Activated CD8-positive, alpha-beta memory T cell treated with anti-CD3 and anti-CD28 coated beads, Interleukin-2, amount 50 U/mL, for 24 hours (primary cell): ENCODE measurements around the gene RIN3.

Experiments
- DNase-seq: peaks from one replicate; pipeline ENCODE4 v3.0.0-alpha.2; 2020; ENCODE audit errors: extremely low read depth

The RIN3 gene

DNA sequence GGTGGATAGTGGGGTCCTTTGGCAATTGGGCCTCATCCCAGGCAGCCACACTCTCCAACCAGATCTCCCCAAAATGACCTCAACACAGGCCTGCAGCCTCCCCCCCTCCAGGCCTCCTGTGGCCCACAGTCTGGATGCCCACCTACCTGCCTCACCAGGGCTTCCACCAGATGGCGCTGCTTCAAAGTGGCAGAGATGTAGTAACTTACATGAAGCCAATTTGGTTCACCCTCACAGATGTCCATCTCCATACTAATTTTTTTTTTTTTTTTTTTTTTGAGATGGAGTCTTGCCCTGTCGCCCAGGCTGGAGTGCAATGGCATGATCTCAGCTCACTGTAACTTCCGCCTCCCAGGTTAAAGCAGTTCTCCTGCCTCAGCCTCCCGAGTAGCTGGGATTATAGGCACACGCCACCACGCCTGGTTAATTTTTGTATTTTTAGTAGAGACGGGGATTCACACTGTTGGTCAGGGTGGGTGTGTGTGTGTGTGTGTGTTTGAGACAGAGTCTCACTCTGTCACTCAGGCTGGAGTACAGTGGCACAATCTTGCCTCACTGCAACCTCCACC is 201.2 kb downstream of the RIN3 start:
- peak; percentile 67 for DNase-seq

DNA sequence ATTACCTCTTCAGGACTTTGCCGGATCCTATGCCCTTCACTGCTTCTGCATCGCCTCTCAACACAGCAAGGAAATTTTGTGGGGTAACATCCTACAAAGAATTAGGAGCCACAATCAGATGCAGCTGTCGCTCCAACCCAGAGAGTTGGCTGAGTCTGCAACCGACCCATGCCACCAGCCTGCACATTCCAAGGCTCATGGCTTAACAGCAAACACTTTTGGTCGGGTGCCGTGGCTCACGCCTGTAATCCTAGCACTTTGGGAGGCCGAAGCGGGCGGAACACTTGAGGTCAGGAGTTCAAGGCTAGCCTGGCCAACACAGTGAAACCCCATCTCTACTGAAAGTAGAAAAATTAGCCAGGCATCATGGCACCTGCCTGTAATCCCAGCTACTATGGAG is 202.6 kb downstream of the RIN3 start:
- no peak for DNase-seq

DNA sequence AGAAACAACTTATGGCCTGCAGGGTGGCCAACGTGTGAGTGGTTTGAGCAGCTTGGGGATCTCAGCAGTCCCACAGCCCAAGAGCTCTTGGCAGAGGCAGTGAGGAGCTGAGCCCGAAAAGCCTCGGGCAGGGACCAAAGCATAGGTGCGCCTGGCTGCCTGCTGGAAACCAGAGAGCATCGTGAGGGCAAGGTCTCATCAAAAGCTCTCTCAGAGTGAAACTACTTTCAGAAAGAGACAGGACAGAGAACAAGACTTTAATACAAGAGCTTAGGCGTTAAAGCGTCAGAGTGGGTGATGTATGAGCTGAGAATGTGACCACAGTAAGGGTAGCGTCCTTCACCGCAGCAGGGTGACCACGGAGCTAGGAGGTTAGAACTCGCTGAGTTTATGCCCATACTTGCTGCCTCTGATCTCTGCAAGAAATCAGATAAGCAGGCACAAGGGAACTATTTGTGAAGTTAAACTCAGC is 204.0 kb downstream of the RIN3 start:
- DNase-seq, result no peak

DNA sequence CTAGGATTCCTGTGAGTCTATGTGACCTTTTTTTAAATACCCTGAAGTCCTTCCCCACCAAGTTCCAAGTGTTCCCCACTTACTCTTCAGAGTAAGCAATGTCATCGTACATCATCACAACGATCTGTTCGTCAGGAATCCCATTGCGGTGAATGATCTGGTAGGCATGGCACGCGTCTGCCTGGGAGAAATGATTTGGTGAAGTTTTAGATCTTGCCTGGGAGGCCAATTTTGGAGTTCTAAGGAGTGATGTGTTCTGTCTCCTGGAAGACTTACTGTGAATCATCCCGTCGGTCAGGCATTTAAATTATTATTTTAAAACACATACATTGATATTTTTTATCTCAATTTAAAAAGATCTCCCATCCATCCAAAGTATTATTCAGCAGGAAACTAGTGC is 205.1 kb downstream of the RIN3 start:
- DNase-seq, result no peak

DNA sequence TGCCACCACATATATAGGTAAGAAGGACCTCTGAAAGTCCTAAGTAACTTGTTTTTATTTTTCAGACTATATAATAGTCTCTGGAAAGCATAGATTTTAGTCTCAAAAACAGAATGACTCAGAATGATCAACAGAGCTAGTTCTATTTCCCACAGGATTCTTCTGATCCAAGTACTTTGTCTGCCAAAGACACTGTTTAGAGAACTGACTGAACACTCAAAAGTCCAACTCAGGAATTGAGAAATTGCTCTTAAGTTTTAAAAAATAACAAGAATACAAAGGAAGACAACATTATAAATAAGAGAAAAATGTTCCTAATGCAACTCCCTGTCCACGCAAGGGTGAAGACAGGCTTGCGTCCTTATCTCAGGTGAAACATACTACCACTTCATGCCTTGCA is 205.8 kb downstream of the RIN3 start:
- DNase-seq, result no peak

DNA sequence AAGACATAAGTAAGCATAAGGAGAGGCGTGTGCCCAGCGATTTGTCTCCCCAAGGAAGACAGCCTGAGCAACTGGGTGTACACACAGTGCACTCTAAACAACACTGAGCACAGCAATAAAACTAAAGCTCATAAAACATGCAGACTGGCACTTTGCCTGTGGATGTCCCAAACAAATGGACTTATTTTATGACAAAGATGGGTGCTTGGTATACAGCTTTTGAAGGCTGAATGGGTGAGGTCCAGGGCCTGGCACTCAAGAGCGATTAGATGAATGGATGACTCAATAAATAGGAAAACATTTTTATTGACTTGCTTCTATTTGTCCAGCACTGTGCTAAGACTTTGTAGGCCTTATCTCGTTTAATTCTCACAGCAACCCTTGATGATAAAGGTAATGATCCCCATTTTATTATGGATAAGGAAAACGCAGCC is 206.3 kb downstream of the RIN3 start:
- no peak for DNase-seq

DNA sequence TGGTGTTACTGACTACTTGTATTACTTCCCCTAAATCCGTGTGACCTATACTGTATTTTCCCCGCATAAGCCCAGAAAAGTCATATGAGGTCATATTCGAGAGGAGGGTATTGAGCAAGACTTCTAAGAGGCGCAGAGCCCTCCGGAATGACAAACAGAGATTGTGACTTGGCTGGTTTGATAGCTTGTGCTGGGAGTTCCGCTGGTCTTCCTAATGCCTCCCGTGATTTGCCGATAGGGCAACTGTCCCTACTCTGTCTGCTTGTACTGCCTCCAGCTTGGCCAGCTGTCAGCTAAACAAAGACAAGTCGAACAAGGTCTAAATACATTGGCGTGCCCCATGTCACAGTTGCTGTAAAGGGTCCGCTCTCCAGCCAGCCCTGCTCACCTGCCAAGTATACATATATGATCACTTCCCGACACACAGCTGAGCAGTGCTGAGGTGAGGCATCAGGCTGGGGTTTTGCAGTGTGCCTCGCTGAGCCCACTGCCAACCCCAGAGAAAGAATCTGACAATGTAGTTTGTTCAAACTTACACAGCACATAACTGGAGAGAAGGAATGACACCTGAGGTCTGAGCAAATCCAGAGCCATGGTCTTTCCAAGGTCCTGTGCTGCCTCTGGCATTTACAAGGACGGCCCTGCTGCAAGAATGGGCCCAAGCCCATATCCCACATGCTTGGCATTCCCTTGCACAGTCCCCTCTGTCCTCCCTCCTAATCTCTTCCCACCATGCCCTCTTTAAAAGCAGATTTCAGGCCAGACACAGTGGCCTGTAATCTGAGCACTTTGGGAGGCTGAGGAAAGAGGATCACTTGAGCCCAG is 211.1 kb downstream of the RIN3 start:
- no peak for DNase-seq

DNA sequence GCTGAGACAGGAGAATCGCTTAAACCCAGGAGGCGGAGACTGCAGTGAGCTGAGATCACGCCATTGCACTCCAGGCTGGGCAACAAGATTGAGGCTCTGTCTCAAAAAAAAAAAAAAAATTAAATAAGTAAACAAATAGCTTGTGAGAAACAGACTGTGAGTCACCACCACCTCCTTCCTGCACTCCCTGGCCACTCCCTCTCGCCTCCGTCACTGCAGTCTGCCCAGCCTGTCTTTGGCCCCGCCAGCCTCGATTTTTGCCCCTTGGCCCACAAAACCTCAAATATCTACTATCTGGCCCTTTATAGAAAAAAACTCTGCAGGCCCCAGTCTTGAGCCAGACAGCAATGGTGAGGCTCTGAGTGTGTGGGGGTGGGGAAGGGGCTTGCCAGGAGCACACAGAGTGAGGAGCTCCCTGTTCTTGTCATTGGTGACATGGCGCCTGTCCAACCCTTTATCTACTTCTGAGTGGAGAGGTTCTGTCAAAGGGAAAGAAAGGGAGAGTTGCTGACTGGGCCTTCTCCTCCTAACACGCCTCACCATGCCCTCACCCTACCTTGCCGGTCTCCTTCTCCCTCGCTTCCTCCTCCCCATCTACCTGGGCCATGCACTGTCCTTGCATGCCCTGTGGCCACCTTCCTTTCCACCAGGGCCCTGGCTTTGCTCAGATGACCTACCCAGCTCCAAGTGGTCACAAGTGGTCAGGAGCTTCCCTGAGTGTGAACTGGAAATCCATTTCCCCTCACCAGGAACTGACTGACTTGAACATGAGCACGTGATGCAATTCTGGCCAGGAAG is 212.8 kb downstream of the RIN3 start:
- DNase-seq, result no peak

DNA sequence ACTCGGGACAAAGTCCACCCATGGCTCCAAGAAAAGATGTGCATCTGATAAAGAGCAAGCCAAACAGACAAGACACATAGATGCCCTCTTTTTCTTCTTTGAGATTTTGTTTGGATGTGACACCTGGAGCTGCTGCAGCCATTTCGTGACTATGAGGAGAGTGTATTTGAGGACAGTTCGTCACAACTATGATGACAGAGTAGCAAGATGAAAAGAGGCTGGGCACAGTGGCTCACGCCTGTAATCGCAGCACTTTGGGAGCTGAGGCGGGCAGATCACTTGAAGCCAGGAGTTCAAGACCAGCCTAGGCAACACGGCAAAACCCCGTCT is 213.3 kb downstream of the RIN3 start:
- no peak for DNase-seq

DNA sequence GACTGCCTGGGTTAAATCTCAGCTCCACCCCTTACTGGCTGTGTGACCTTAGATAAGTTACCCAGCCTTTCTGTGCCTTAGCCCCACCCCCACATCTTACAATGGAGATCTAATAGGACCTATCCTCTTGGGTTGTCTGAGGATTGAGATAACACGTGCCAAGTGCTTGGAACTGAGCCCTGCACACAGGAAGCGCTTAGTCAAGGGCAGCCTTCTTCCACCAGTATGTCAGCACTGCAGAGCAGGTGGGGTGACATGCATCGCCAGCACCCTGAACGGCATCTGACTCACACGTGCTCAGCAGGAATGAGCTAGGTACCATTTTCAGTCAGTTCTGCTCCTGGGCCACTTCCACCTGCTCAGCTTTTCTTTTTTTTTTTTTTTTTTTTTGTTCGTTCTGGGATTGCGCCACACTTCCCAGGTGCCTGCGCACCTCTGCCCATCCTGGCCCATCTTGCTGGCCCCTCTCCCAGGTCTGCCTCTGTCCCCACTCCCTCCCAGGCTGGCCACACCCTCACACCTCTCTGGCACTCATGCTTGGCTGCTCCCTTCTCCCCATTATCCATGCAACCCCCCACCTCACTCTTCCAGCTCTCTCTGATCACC is 215.3 kb downstream of the RIN3 start:
- DNase-seq, result no peak

DNA sequence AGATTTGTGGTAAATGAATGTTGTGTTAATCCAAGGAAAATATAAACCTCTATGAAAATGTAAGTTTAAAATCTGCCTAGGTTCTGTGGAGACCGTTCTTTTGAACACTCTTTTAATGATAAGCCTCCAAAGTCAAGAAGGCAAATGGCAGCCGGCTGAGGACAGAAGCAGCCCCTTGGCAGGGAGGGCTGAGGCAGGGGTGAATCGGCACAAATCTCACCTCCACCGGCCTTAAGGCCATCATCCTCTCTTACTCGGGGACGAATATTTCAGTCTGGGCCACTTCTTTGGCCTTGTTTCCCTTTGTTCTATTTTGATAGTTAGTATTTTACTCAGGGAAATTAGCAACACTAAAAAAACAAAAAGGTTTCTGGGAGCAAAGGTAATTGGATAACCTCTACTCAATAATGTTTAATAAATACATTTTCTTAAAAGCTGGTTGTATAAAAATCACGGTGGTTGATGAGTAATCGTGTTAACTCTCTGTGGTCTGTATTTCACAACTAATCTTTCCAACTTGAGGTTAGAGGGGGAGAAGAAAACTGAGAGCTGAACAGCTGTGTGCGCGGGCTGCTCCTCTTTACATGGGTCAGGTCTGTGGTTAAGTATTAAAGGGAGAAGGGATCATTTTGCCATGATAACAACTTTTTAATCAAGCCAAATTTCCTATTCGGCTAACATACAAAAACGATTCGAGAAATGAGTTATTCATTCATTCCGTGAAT is 216.2 kb downstream of the RIN3 start:
- DNase-seq, result no peak

DNA sequence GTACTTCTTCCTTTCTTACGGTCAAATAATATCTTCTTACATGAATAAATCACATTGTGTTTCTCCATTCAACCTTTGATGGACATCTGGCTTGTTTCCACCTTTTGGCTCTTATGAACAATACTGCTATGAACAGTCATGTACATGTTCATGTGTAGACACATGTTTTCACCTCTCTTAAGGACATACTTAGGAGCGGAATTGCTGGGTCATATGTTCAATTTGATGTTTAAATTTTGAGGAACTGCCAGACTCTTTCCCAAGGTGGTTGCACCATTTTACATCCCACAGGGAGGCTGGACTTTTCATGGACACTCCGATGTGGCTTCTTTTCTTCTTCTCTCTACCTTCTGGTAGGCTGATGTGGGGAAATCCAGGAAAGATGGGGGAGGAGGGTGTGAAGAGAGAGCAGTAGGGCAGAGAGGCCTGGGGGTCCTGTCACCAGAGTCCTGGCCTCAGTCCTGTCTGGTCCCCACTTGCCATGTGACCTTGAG is 218.1 kb downstream of the RIN3 start:
- DNase-seq, result no peak

DNA sequence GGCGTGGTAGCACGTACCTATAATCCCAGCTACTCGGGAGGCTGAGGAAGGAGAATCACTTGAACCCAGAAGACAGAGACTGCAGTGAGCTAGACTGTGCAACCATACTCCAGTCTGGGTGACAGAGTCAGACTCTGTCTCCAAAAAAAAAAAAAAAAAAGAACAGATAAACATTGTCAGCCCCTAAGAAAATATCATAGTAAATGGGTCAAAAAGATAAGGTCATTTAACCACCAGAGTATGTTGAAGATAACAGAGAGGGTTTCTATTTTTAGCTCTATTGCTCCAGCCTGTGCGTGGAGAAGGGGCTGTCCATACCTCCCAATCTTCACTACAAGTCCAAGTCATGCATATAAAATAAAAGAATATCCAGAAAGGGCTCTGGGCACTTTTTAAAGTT is 219.4 kb downstream of the RIN3 start:
- DNase-seq, result no peak

DNA sequence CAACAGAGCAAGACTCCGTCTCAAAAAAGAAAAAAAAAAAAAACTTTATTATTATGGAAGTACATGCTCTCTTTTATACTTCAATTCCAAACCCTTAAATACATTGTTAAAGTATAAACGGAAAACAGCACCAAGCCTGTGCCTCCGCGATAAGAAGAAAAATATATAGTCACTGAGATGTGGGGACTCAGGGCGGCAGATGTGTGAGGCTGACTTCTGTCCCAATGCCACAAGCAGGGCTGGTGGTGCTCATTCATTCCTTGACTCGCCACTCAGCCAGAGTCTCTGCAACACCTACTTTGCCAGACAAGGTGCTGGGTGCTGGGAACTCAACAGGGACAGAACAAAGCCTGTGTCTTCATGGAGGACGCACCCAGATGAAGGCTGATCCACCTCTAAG is 221.0 kb downstream of the RIN3 start:
- DNase-seq, result no peak

DNA sequence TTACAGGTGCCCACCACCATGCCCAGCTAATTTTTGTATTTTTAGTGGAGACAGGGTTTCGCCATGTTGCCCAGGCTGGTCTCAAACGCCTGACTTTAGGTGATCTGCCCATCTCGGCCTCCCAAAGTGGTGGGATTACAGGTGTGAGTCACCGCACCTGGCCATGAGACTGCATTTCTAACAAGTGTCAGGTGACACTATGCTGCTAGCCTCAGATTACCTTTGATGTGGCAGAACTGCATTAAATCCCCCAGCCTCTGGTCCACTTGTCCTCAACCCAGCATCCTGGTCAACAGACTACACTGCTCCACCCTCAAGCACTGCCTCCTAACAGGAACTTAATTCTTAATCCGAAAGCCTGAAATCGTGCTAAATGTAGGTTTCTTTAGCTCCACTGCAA is 221.8 kb downstream of the RIN3 start:
- no peak for DNase-seq

DNA sequence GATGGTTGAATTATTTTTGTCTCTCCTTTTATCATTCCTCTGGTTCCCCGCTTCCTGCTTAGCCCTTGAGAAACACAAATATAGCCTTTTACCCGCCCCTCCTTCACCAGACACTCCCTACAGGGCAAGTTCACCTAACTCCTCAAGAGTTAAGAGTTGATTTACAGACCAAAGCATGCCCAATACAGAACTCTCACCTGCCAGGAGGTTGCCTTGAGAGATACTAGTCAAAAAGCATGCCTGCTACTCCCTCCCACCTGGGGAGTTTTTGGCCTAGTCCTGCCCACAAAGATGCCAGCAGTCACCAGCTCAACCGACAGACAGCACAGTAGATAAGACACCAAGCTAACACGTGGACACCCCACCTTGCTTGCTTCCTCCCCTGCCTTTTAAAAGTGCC is 223.6 kb downstream of the RIN3 start:
- no peak for DNase-seq

DNA sequence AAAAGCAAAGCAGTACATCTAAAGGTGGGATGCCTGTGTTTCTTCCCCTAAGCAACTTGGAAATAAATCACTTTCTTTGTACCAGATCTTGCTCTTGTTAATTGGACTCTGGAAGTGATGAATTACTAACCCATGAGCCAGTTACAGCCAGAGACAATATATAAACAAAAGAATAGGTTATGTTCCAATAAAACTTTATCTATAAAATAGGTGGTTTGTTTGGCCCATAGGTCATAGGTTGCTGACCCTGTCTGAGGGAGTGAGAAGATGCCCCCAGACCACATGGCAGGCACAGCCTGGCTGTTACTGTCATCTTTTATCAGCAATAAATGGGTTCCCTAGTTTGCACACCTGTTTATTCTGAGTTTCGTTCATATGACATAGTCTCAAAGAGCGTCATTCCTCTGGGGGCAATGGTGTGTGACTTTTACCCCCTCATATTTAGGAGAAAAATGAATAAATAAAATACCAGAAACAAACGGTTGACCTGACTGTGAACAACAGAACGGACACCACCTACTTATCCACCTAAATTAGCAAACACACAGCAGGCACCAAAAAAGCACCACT is 224.1 kb downstream of the RIN3 start:
- no peak for DNase-seq
